Loucy (cell line): ENCODE data around the gene EPB41L1.

Source experiments
- H2AFZ ChIP-seq: fragments of 200-600 bp; sonication (generic); 2 replicates; pipeline ENCODE4 v1.6.0; 2016; ENCODE audit warnings: antibody characterized with exemption, mild to moderate bottlenecking, low read length, moderate library complexity
- H3F3A ChIP-seq: fragments of 200-600 bp; 2 replicates; pipeline ENCODE4 v1.6.0; 2016; ENCODE audit warnings: antibody characterized with exemption, low read depth, mild to moderate bottlenecking
- H3K27me3 ChIP-seq: fragments of 200-600 bp; sonication (generic); 2 replicates; pipeline ENCODE4 v1.6.1; 2014; ENCODE audit warnings: low read length, mild to moderate bottlenecking; ENCODE audit not compliant: insufficient read depth, poor library complexity, severe bottlenecking
- H3K36me3 ChIP-seq: fragments of 200-600 bp; sonication (generic); 2 replicates; pipeline ENCODE4 v1.6.1; 2016; ENCODE audit warnings: low read length; ENCODE audit not compliant: insufficient read depth
- H3K4me1 ChIP-seq: fragments of 200-600 bp; sonication (generic); 2 replicates; pipeline ENCODE4 v1.5.1; 2014; ENCODE audit warnings: low read length, mild to moderate bottlenecking; ENCODE audit not compliant: insufficient read depth, poor library complexity, severe bottlenecking
- H3K4me2 ChIP-seq: fragments of 200-600 bp; sonication (generic); 2 replicates; pipeline ENCODE4 v1.6.0; 2014; ENCODE audit warnings: antibody characterized with exemption, low read length, low read depth, mild to moderate bottlenecking; ENCODE audit not compliant: poor library complexity, severe bottlenecking
- H3K4me3 ChIP-seq: fragments of 200-600 bp; sonication (generic); 2 replicates; pipeline ENCODE4 v1.5.1; 2014; ENCODE audit warnings: low read length, mild to moderate bottlenecking, mixed read lengths; ENCODE audit not compliant: poor library complexity, severe bottlenecking
- H3K79me2 ChIP-seq: fragments of 200-600 bp; sonication (generic); 2 replicates; pipeline ENCODE4 v1.6.1; 2014; ENCODE audit warnings: low read length; ENCODE audit not compliant: insufficient read depth
- H3K9ac ChIP-seq: fragments of 200-600 bp; sonication (generic); 2 replicates; pipeline ENCODE4 v1.6.0; 2014; ENCODE audit warnings: mild to moderate bottlenecking, low read depth, low read length, moderate library complexity; ENCODE audit not compliant: poor library complexity, severe bottlenecking
- H3K9me2 ChIP-seq: fragments of 200-600 bp; sonication (generic); replicated peaks from 2 replicates; pipeline ENCODE4 v1.6.1; 2016; ENCODE audit warnings: low read depth, low read length, mixed read lengths
- H3K9me3 ChIP-seq: fragments of 200-600 bp; sonication (generic); 2 replicates; pipeline ENCODE4 v1.6.1; 2014; ENCODE audit warnings: mild to moderate bottlenecking, antibody characterized with exemption, low read length, low read depth; ENCODE audit not compliant: insufficient read depth
- H4K20me1 ChIP-seq: fragments of 200-600 bp; sonication (generic); 2 replicates; pipeline ENCODE4 v1.6.0; 2014; ENCODE audit warnings: antibody characterized with exemption, low read length, mild to moderate bottlenecking; ENCODE audit not compliant: insufficient read depth, poor library complexity, severe bottlenecking
- EZH2phosphoT487 ChIP-seq: fragments of 200-600 bp; IDR thresholded peaks from 2 replicates; pipeline ENCODE4 v1.6.1; 2018; ENCODE audit warnings: antibody characterized with exemption, mild to moderate bottlenecking, moderate library complexity, borderline replicate concordance
- TF ChIP-seq, protein P1 (sequence below): fragments of 200-600 bp; sonication (generic); conservative IDR thresholded peaks from 2 replicates; pipeline ENCODE4 v1.5.1; 2014; ENCODE audit warnings: mild to moderate bottlenecking, antibody characterized with exemption, low read length

EPB41L1 gene

DNA sequence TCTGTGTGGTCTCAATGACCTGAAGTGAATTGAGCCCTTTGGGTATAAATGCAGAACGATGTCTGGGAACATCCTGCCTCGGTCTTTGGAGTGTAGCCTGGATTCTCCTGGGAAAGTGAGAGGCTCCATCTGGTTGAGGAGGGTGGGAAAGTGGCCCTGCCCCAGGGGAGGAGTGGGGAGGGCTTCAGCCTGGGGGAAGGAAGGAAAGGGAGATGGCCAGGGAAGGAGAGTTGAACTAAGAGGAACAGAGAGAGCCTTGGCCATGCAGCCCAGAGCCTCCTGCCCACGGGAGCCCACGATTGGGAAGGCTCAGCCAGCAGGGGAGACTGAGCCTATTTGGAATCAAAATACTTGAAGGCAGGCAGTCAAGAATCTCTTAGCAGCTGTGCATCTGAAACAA lies 2.3 kb upstream of the EPB41L1 start:
- Histone ChIP-seq H3K4me3 (no peak overlapping the region), H2AFZ (no peak overlapping the region), H3K9ac (no peak overlapping the region), H3F3A (no peaks in the 10 kb centered on the region), H4K20me1 (no peaks in the 10 kb centered on the region), H3K79me2 (no peaks in the 10 kb centered on the region), H3K9me3 (no peaks in the 10 kb centered on the region), H3K27me3 (no peaks in the 10 kb centered on the region), H3K4me1 (peaks cover 4% of the 10 kb centered on the region), H3K36me3 (no peaks in the 10 kb centered on the region), H3K4me2 (no peak overlapping the region), H3K9me2 (no peaks in the 10 kb centered on the region)
- no peak for TF ChIP-seq EZH2phosphoT487
- TF ChIP-seq, protein P1, sequence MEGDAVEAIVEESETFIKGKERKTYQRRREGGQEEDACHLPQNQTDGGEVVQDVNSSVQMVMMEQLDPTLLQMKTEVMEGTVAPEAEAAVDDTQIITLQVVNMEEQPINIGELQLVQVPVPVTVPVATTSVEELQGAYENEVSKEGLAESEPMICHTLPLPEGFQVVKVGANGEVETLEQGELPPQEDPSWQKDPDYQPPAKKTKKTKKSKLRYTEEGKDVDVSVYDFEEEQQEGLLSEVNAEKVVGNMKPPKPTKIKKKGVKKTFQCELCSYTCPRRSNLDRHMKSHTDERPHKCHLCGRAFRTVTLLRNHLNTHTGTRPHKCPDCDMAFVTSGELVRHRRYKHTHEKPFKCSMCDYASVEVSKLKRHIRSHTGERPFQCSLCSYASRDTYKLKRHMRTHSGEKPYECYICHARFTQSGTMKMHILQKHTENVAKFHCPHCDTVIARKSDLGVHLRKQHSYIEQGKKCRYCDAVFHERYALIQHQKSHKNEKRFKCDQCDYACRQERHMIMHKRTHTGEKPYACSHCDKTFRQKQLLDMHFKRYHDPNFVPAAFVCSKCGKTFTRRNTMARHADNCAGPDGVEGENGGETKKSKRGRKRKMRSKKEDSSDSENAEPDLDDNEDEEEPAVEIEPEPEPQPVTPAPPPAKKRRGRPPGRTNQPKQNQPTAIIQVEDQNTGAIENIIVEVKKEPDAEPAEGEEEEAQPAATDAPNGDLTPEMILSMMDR, result no peak

DNA sequence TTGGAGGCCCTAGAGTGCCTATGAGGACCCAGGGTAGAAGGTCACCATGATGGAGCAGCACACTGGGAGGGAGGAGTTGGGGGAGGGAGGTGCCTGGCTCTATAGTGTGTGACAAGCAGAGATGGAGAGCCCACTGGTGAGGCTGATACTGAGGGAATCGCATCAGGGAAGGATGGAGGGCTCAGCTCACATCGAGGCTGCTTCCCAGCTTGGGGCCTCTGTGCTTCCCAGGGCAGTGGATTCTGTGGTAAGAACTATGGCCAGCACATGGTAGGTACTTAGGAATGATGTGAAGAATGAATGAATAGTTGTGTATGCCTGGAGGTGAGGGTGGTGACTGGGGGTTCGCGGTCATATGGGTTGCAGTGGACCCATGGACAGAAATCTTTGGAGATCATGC lies 1.3 kb upstream of the EPB41L1 start:
- no peaks in the 10 kb centered on the region for H3K9me2 ChIP-seq
- H3K4me3 ChIP-seq, result no peak overlapping the region
- H2AFZ ChIP-seq, result no peak overlapping the region
- H3K4me2 ChIP-seq, result no peak overlapping the region
- no peaks in the 10 kb centered on the region for H3F3A ChIP-seq
- no peak for TF ChIP-seq EZH2phosphoT487
- TF ChIP-seq, protein P1, result no peak
- no peak overlapping the region for H3K9ac ChIP-seq
- H3K27me3 ChIP-seq, result no peaks in the 10 kb centered on the region
- no peaks in the 10 kb centered on the region for H3K79me2 ChIP-seq
- H3K9me3 ChIP-seq, result no peaks in the 10 kb centered on the region
- peaks cover 4% of the 10 kb centered on the region for H3K4me1 ChIP-seq
- no peaks in the 10 kb centered on the region for H3K36me3 ChIP-seq
- H4K20me1 ChIP-seq, result no peaks in the 10 kb centered on the region

DNA sequence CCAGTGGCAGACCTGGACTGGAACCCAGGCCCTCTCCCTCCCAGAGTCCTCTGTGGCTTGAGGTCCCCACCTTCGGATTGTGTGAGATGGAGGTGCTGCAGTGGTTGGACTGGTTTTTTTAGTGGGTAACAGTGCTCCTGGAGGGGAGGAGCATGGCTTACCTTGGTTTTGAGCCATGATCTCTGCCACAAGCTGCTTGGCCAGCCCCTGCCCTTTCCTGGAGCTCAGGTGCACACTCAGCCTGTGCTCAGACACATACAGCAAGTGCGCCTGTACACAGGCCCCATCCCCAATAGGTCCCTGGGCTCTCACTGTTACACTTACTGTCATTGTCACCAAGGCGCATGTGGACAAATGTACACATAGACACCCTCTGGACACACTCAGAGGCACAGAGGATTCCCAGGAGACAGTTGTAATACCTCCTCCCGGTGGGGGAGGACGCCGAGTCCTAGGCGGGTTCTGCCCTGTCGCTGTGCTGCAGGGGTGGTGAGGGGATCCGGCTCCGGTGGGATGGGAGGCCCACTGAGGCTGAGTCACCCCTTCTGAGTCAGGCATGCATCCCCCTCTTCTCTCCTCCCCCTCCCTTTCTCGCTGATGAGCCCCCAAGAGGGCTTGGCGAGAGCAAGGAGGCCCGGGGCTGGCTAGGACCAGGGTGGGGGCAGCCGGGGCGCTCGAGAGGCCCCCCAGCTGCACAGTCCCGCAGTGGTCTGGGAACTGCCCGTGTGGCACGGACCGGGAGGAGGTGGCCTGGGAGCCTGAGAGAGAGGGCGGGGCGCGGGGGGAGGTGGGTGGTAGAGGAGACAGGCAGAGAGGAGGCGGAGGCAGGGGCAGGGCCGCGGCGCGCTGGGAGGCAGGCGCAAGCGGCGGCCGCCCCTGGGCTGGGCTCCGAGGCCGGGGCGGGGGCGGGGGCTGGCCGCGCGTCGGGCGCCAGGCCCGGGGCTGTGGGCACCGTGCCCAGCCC lies 522 bp upstream of the EPB41L1 start:
- Histone ChIP-seq H2AFZ (peak overlapping the region; percentile 76; the same call in 1 of the 2 replicates), H3K9me3 (no peaks in the 10 kb centered on the region), H3K9ac (peak overlapping the region; percentile 18), H3K79me2 (no peaks in the 10 kb centered on the region), H3K9me2 (no peaks in the 10 kb centered on the region), H3K4me2 (peak overlapping the region; percentile 65), H3K4me3 (peak overlapping the region; percentile 63), H3K4me1 (peaks cover 4% of the 10 kb centered on the region), H3F3A (no peaks in the 10 kb centered on the region), H4K20me1 (no peaks in the 10 kb centered on the region), H3K36me3 (no peaks in the 10 kb centered on the region), H3K27me3 (no peaks in the 10 kb centered on the region)
- TF ChIP-seq EZH2phosphoT487, result no peak
- TF ChIP-seq, protein P1, result no peak
